ENCODE measurements around the gene KCNK5. TPM values are rescaled to one million over a fixed set of nuclear protein-coding genes. Genes with fewer than 3 reads are reported as not detected.

KCNK5 gene
- total RNA-seq, 4 donors from 2014 or later = 1.0 to 4.8 (median 2.0) TPM

- Histone ChIP-seq H3K4me3 (no peak overlapping the region), H3K27me3 (no peaks in the 10 kb centered on the region), H3K36me3 (no peaks in the 10 kb centered on the region), H3K27ac (no peak overlapping the region), H3K9me3 (no peaks in the 10 kb centered on the region), H3K4me1 (no peaks in the 10 kb centered on the region)
- TF ChIP-seq POLR2A (IDR thresholded peaks at IDR 0.05) (no peak), CTCF (IDR thresholded peaks at IDR 0.05) (no peak)
- intact Hi-C loops (cut with DNase I; ENCODE audit: low total_unique reads) = no loop called here
- peak in 1 of 2 donors; percentile 16 for DNase-seq
Observed at GRCh38 chr6:39243809-39244208, 14.5 kb upstream of the KCNK5 start.

GRCh38 chr6:39240155-39240757, 11.0 kb upstream of the KCNK5 start:
- intact Hi-C loops (cut with DNase I; ENCODE audit: low total_unique reads) = no loop called here
- no peak overlapping the region for H3K27ac ChIP-seq
- H3K9me3 ChIP-seq = no peaks in the 10 kb centered on the region
- H3K36me3 ChIP-seq = no peaks in the 10 kb centered on the region
- no peak overlapping the region for H3K4me3 ChIP-seq
- no peak for TF ChIP-seq CTCF (IDR thresholded peaks at IDR 0.05)
- no peak for TF ChIP-seq POLR2A (IDR thresholded peaks at IDR 0.05)
- H3K27me3 ChIP-seq = no peaks in the 10 kb centered on the region
- H3K4me1 ChIP-seq = no peaks in the 10 kb centered on the region
- no peak for DNase-seq

- no peak for DNase-seq
- intact Hi-C loops (cut with DNase I; ENCODE audit: low total_unique reads) = no loop called here
- Histone ChIP-seq H3K27me3 (no peaks in the 10 kb centered on the region), H3K4me3 (no peak overlapping the region), H3K9me3 (no peaks in the 10 kb centered on the region), H3K36me3 (no peaks in the 10 kb centered on the region), H3K4me1 (no peaks in the 10 kb centered on the region), H3K27ac (no peak overlapping the region)
- TF ChIP-seq POLR2A (IDR thresholded peaks at IDR 0.05) = no peak
- TF ChIP-seq CTCF (IDR thresholded peaks at IDR 0.05) = no peak
Observed at GRCh38 chr6:39239527-39240154, 10.4 kb upstream of the KCNK5 start.

GRCh38 chr6:39236742-39237141, 7.5 kb upstream of the KCNK5 start:
- intact Hi-C loops (cut with DNase I; ENCODE audit: low total_unique reads) = no loop called here
- no peaks in the 10 kb centered on the region for H3K36me3 ChIP-seq

More at GRCh38 chr6:39236742-39237141, 7.5 kb upstream of the KCNK5 start:
- Histone ChIP-seq H3K9me3 (no peaks in the 10 kb centered on the region), H3K27ac (no peak overlapping the region), H3K4me3 (no peak overlapping the region), H3K27me3 (no peaks in the 10 kb centered on the region), H3K4me1 (no peaks in the 10 kb centered on the region)
- no peak for TF ChIP-seq CTCF (IDR thresholded peaks at IDR 0.05)
- TF ChIP-seq POLR2A (IDR thresholded peaks at IDR 0.05) = no peak
- DNase-seq = no peak

All from uterus (tissue), 4 donors.